Keratinocyte (primary cell): ENCODE measurements around the gene AP5M1. TPM values are rescaled to one million over a fixed set of nuclear protein-coding genes. Genes with fewer than 3 reads are reported as not detected.
"Not testable (repeated sequence)": the region's sequence is repeated elsewhere in the genome, so short reads cannot be mapped to it uniquely, and the experiment has no call there.

Experiments
- DNase-seq: peaks from one replicate; pipeline ENCODE4 v3.0.0-alpha.2; 2011; ENCODE audit warnings: low read depth, missing footprints, low spot score
- FAIRE-seq: peaks from 2 replicates; lab custom pipeline; 2011; peaks lifted over from hg19 to GRCh38; lab: Jason Lieb, UNC
- H2AFZ ChIP-seq: 2 replicates; pipeline ENCODE4 v1.6.0; 2012; ENCODE audit warnings: low read length, control low read depth, inconsistent platforms; ENCODE audit not compliant: control insufficient read depth
- H3K27ac ChIP-seq: 2 replicates; pipeline ENCODE4 v1.5.1; 2011; ENCODE audit warnings: low read length; ENCODE audit not compliant: control insufficient read depth, insufficient read depth
- H3K27me3 ChIP-seq: 3 replicates; pipeline ENCODE4 v1.6.0; 2011; ENCODE audit warnings: low read length; ENCODE audit not compliant: control insufficient read depth, insufficient read depth; ENCODE audit errors: extremely low read depth
- H3K36me3 ChIP-seq, 2 experiments: 2 replicates in 1 of 2; 3 replicates in 1 of 2; pipeline ENCODE4 v1.5.1; 2011; ENCODE audit warnings: low read length in 2 of 2, mild to moderate bottlenecking in 1 of 2; ENCODE audit not compliant: control insufficient read depth in 2 of 2, insufficient read depth in 2 of 2; ENCODE audit errors: extremely low read depth in 1 of 2
- H3K4me1 ChIP-seq: 3 replicates; pipeline ENCODE4 v1.5.1; 2011; ENCODE audit warnings: low read length; ENCODE audit not compliant: control insufficient read depth, insufficient read depth; ENCODE audit errors: extremely low read depth
- H3K4me2 ChIP-seq: 3 replicates; pipeline ENCODE4 v1.6.0; 2011; ENCODE audit warnings: low read depth, low read length; ENCODE audit not compliant: control insufficient read depth, insufficient read depth; ENCODE audit errors: extremely low read depth
- H3K4me3 ChIP-seq, 3 experiments: fragments of 200-600 bp in 1 of 3; sonication (generic) in 1 of 3; 2 replicates in 2 of 3; 3 replicates in 1 of 3; pipeline ENCODE4 v1.5.1; 2011 to 2016; ENCODE audit warnings: low read length in 3 of 3, mild to moderate bottlenecking in 3 of 3, control low read depth in 2 of 3, inconsistent platforms in 1 of 3, low read depth in 1 of 3, mixed read lengths in 1 of 3, mixed run types in 1 of 3, moderate library complexity in 1 of 3; ENCODE audit not compliant: control insufficient read depth in 2 of 3, insufficient read depth in 2 of 3; ENCODE audit errors: extremely low read depth in 1 of 3
- H3K79me2 ChIP-seq: 2 replicates; pipeline ENCODE4 v1.6.0; 2012; ENCODE audit warnings: low read length; ENCODE audit not compliant: control insufficient read depth, insufficient read depth
- H3K9ac ChIP-seq: 3 replicates; pipeline ENCODE4 v1.6.0; 2011; ENCODE audit warnings: low read length; ENCODE audit not compliant: control insufficient read depth, insufficient read depth; ENCODE audit errors: extremely low read depth
- H3K9me1 ChIP-seq: 3 replicates; pipeline ENCODE4 v1.6.0; 2011; ENCODE audit warnings: low read length; ENCODE audit not compliant: control insufficient read depth, insufficient read depth; ENCODE audit errors: extremely low read depth
- H3K9me3 ChIP-seq: 2 replicates; pipeline ENCODE4 v1.5.1; 2012; ENCODE audit warnings: low read depth, low read length; ENCODE audit not compliant: control insufficient read depth
- H4K20me1 ChIP-seq: 3 replicates; pipeline ENCODE4 v1.6.0; 2011; ENCODE audit warnings: low read length; ENCODE audit not compliant: control insufficient read depth, insufficient read depth; ENCODE audit errors: extremely low read depth
- EZH2 ChIP-seq: IDR thresholded peaks from one replicate; pipeline ENCODE4 v1.6.1; 2012; ENCODE audit warnings: inconsistent platforms, mild to moderate bottlenecking, low read length, moderate library complexity
- dilution Hi-C: fragments of 300-500 bp; cut with MboI; formaldehyde crosslinking; loops from one replicate; pipeline ENCODE4 v1.7.0; 2020; ENCODE audit warnings: low sequenced_read_pairs; ENCODE audit not compliant: extremely low pct_ligation_motif_present
- polyA plus RNA-seq, 5 experiments: library from polyadenylated mRNA; depleted of rRNA in 3 of 5; stranded (reverse) in 3 of 5; stranded (forward) in 1 of 5; unstranded in 1 of 5; fragments of >200 nt; gene quantifications; 1 replicate in 1 of 5; 2 replicates in 3 of 5; 3 replicates in 1 of 5; pipeline versions ENCODE4 v1.2.1 to v1.2.3, GENCODE V29; 2011 to 2012; ENCODE audit warnings: missing spikeins in 2 of 5, low read depth in 1 of 5, low replicate concordance in 1 of 5
- TF ChIP-seq, protein P1 (sequence below), 3 experiments: IDR thresholded peaks in 1 of 3; conservative IDR thresholded peaks in 1 of 3; optimal IDR thresholded peaks in 1 of 3; 2 replicates in 2 of 3; 3 replicates in 1 of 3; pipeline versions ENCODE3 to v1.5.1; 2011; ENCODE audit warnings: low read length in 3 of 3, mild to moderate bottlenecking in 3 of 3, moderate library complexity in 2 of 3, control low read depth in 1 of 3, inconsistent platforms in 1 of 3; ENCODE audit not compliant: insufficient read depth in 2 of 3; ENCODE audit errors: extremely low read depth in 1 of 3

The AP5M1 gene
- polyA plus RNA-seq, 1 donor (not counting 4 experiments of a cell fraction or from before 2014, with no cell fraction given) = 35.8 TPM

DNA sequence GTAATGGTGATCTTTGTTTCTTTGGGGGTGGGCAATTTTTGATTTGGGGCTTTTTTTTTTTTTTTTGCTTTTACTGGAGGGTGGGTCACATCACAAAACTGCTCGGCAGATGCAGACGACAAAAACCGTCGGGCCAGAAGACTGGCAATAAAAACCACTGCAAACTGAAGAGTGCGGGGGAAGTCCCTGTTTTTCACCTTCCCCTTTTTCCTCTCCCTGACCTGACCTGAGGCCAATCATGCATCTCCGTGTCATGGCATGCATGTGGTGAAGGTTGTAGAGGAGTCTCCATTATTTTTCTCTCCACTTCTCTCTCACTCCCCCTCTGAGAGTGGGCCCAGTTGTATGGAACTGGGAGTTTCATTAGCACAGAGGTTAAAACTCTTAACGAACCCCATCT is 57.5 kb downstream of the AP5M1 start:
- no peak for FAIRE-seq
- Histone ChIP-seq H3K4me2 (no peak overlapping the region), H3K9ac (no peak overlapping the region), H3K9me1 (no peaks in the 10 kb centered on the region), H3K27ac (no peak overlapping the region), H3K9me3 (no peaks in the 10 kb centered on the region), H3K27me3 (no peaks in the 10 kb centered on the region), H3K4me3 (no peak overlapping the region), H3K36me3 (no peaks in the 10 kb centered on the region), H3K4me1 (no peaks in the 10 kb centered on the region), H4K20me1 (no peaks in the 10 kb centered on the region), H3K79me2 (no peaks in the 10 kb centered on the region), H2AFZ (no peak overlapping the region)
- TF ChIP-seq, protein P1, sequence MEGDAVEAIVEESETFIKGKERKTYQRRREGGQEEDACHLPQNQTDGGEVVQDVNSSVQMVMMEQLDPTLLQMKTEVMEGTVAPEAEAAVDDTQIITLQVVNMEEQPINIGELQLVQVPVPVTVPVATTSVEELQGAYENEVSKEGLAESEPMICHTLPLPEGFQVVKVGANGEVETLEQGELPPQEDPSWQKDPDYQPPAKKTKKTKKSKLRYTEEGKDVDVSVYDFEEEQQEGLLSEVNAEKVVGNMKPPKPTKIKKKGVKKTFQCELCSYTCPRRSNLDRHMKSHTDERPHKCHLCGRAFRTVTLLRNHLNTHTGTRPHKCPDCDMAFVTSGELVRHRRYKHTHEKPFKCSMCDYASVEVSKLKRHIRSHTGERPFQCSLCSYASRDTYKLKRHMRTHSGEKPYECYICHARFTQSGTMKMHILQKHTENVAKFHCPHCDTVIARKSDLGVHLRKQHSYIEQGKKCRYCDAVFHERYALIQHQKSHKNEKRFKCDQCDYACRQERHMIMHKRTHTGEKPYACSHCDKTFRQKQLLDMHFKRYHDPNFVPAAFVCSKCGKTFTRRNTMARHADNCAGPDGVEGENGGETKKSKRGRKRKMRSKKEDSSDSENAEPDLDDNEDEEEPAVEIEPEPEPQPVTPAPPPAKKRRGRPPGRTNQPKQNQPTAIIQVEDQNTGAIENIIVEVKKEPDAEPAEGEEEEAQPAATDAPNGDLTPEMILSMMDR (optimal IDR thresholded peaks at IDR 0.05 in 1 of 3, IDR thresholded peaks at IDR 0.05 in 1 of 3, conservative IDR thresholded peaks at IDR 0.05 in 1 of 3; ENCODE audit: extremely low read depth in 1 of 3, insufficient read depth in 2 of 3, low read length in 3 of 3) = no peak
- TF ChIP-seq EZH2 = no peak
- dilution Hi-C loops = no loop called here
- DNase-seq = no peak

DNA sequence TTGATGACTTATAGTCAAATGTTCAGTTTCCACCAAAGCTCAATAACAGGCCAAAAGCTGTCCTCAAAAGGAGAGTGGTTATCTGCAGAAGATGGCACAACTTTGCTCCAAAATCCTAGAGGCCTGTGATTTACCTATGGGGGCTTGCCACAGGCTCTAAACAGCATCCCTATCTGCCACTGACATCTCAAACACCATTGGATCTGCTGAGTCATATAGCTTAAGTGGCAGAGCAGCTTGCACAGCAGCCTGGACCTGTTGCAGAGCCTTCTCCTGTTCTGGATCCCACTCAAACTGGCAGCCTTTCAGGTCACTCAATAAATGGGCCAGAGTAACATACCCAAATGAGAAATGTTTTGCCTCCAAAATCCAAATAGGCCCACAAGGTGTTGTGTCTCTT is 61.1 kb downstream of the AP5M1 start:
- Histone ChIP-seq H3K27ac (no peak overlapping the region), H3K4me3 (no peak overlapping the region), H4K20me1 (no peaks in the 10 kb centered on the region), H3K4me2 (no peak overlapping the region), H2AFZ (no peak overlapping the region), H3K9me1 (no peaks in the 10 kb centered on the region), H3K9me3 (no peaks in the 10 kb centered on the region), H3K4me1 (no peaks in the 10 kb centered on the region), H3K79me2 (no peaks in the 10 kb centered on the region), H3K27me3 (no peaks in the 10 kb centered on the region), H3K9ac (no peak overlapping the region), H3K36me3 (no peaks in the 10 kb centered on the region)
- FAIRE-seq (no peak), DNase-seq (no peak)
- no peak for TF ChIP-seq EZH2
- TF ChIP-seq, protein P1 (optimal IDR thresholded peaks at IDR 0.05 in 1 of 3, IDR thresholded peaks at IDR 0.05 in 1 of 3, conservative IDR thresholded peaks at IDR 0.05 in 1 of 3; ENCODE audit: extremely low read depth in 1 of 3, insufficient read depth in 2 of 3, low read length in 3 of 3) = no peak
- dilution Hi-C loops = no loop called here

DNA sequence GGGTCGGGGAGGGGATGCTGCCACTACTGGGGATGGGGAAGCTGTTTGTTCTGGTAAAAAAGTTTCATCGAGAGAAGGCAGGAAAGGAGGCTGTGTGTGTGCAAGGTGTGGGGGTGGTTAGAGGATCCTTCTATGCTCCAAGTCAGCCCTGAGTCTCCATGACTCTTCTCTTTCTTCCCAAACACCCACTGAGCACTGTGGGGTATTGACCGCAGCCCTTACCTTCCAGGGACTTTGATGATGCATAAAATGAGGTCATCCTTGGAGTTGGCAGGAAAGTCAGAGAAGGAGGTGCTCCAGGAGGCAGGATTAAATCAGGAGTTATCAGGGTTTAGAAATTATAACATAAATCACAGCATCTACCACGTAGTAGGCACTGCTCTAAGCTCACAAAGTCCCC is 63.7 kb downstream of the AP5M1 start:
- FAIRE-seq, H3K27ac ChIP-seq, H3K9ac ChIP-seq, H3K9me3 ChIP-seq, H3K4me1 ChIP-seq, H3K9me1 ChIP-seq, H3K36me3 ChIP-seq, H4K20me1 ChIP-seq, H3K4me3 ChIP-seq, dilution Hi-C loops, DNase-seq, H3K79me2 ChIP-seq, H3K4me2 ChIP-seq, H2AFZ ChIP-seq, H3K27me3 ChIP-seq: not testable (repeated sequence)

DNA sequence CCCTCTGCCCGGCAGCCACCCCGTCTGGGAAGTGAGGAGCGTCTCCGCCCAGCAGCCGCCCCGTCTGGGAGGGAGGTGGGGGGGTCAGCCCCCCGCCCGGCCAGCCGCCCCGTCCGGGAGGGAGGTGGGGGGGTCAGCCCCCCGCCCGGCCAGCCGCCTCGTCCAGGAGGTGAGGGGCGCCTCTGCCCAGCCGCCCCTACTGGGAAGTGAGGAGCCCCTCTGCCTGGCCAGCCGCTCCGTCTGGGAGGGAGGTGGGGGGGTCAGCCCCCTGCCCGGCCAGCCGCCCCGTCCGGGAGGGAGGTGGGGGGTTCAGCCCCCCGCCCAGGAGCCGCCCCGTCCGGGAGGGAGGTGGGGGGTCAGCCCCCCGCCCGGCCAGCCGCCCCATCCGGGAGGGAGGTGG is 65.0 kb downstream of the AP5M1 start:
- H3K9ac ChIP-seq, DNase-seq, H3K9me3 ChIP-seq, H3K79me2 ChIP-seq, H3K4me1 ChIP-seq, FAIRE-seq, H3K9me1 ChIP-seq, H3K4me2 ChIP-seq, H2AFZ ChIP-seq, H4K20me1 ChIP-seq, H3K4me3 ChIP-seq, H3K27me3 ChIP-seq, H3K27ac ChIP-seq, dilution Hi-C loops, H3K36me3 ChIP-seq: not testable (repeated sequence)
